ENCODE measurements around the gene MMP3.

Gene MMP3

GRCh38 chr11:102831489-102832440 lies 11.6 kb downstream of the MMP3 start:
- no peak for DNase-seq

- DNase-seq = no peak
Observed at GRCh38 chr11:102831128-102831488, 12.3 kb downstream of the MMP3 start.

- DNase-seq = no peak
Observed at GRCh38 chr11:102830001-102830727, 13.2 kb downstream of the MMP3 start.

GRCh38 chr11:102829316-102830000 lies 14.0 kb downstream of the MMP3 start:
- DNase-seq = no peak

- no peak for DNase-seq
Observed at GRCh38 chr11:102824556-102824955, 18.9 kb downstream of the MMP3 start.

GRCh38 chr11:102819491-102819890 lies 23.9 kb downstream of the MMP3 start:
- DNase-seq = no peak

GRCh38 chr11:102813484-102813883 lies 29.9 kb downstream of the MMP3 start:
- DNase-seq = no peak

- DNase-seq = no peak
Observed at GRCh38 chr11:102812188-102812587, 31.2 kb downstream of the MMP3 start.

GRCh38 chr11:102810950-102811660 lies 32.3 kb downstream of the MMP3 start:
- DNase-seq = no peak

- no peak for DNase-seq
Observed at GRCh38 chr11:102809971-102810370, 33.4 kb downstream of the MMP3 start.

- DNase-seq = no peak
Observed at GRCh38 chr11:102807921-102808320, 35.5 kb downstream of the MMP3 start.

- no peak for DNase-seq
Observed at GRCh38 chr11:102806296-102806695, 37.1 kb downstream of the MMP3 start.

GRCh38 chr11:102802341-102802740 lies 41.1 kb downstream of the MMP3 start:
- DNase-seq = no peak

- no peak for DNase-seq
Observed at GRCh38 chr11:102800767-102801166, 42.6 kb downstream of the MMP3 start.

GRCh38 chr11:102799681-102800340 lies 43.6 kb downstream of the MMP3 start:
- DNase-seq = no peak

- DNase-seq = no peak
Observed at GRCh38 chr11:102798012-102798746, 45.2 kb downstream of the MMP3 start, which contains the start of gene MMP1. MMP1 (minus strand) TSS chr11:102798160; CDS start chr11:102798092, 68 bp downstream.

- DNase-seq = no peak
Observed at GRCh38 chr11:102794382-102794781, 49.0 kb downstream of the MMP3 start.

- no peak for DNase-seq
Observed at GRCh38 chr11:102793677-102794290, 49.6 kb downstream of the MMP3 start.

GRCh38 chr11:102792604-102793003 lies 50.8 kb downstream of the MMP3 start:
- DNase-seq = no peak

GRCh38 chr11:102791271-102792036 lies 52.0 kb downstream of the MMP3 start:
- no peak for DNase-seq

Measured in stimulated activated naive CD4-positive, alpha-beta T cell treated with Interleukin-2 at 50 U/mL for 16 hours (primary cell).